ENCODE data around the gene XXYLT1. TPM values are rescaled to one million over a fixed set of nuclear protein-coding genes. Genes with fewer than 3 reads are reported as not detected.

The XXYLT1 gene
- total RNA-seq, 1 experiment from 2014 or later, result 10.9 TPM

- DNase-seq (ENCODE audit: low read depth, low spot score) (no peak), ATAC-seq (no peak)
- Histone ChIP-seq H3K79me2 (ENCODE audit: insufficient read depth, low read length) (no peaks in the 10 kb centered on the region), H4K20me1 (ENCODE audit: insufficient read depth) (no peaks in the 10 kb centered on the region), H3K27me3 (ENCODE audit: insufficient read depth, low read length) (no peaks in the 10 kb centered on the region), H3K27ac (ENCODE audit: low read depth, low read length) (peak overlapping the region; percentile 52; the same call in 1 of the 2 replicates), H3K9ac (ENCODE audit: low read length) (peak overlapping the region; percentile 1; the same call in 1 of the 2 replicates), H2AFZ (ENCODE audit: low read depth, low read length, poor library complexity, severe bottlenecking) (peak overlapping the region; percentile 24), H3K36me3 (ENCODE audit: control insufficient read depth in 1 of 2, insufficient read depth in 2 of 2, low read length in 2 of 2) (no peaks in the 10 kb centered on the region), H3K4me2 (ENCODE audit: low read length) (peak overlapping the region; percentile 67), H3K4me3 (replicated peaks in 1 of 2; ENCODE audit: low read depth in 1 of 2, low read length in 2 of 2) (peak overlapping the region in 1 of 2 experiments; percentile 10; a peak in 2 of 4 replicates), H3K9me2 (ENCODE audit: insufficient read depth) (no peaks in the 10 kb centered on the region), H3K9me3 (ENCODE audit: control insufficient read depth in 1 of 2, insufficient read depth in 1 of 2, low read depth in 1 of 2, low read length in 2 of 2) (no peaks in the 10 kb centered on the region), H3K4me1 (ENCODE audit: control insufficient read depth in 1 of 2, insufficient read depth in 2 of 2, low read length in 2 of 2) (peaks cover 10 to 39% of the 10 kb centered on the region in 2 experiments)
- no TSS peak for BruUV-seq (replicated peaks)
- CTCF ChIA-PET, result interaction anchor here (1.9 kb wide), 1 partner anchor 420 kb away, joined by 4 read pairs; no protein-coding TSS in a partner anchor
- RAD21 ChIA-PET (ENCODE audit: low non-redundant PET in 1 of 2, low total read pairs in 2 of 2, uncharacterized antibody in 2 of 2, unreplicated experiment in 2 of 2), result no interaction called here
- TF ChIP-seq ZFX (IDR thresholded peaks at IDR 0.05), result no peak
- TF ChIP-seq ZNF274 (IDR thresholded peaks at IDR 0.05; ENCODE audit: low read depth, low read length), result no peak
- TF ChIP-seq YY1 (IDR thresholded peaks at IDR 0.05; ENCODE audit: extremely low read depth, insufficient replicate concordance, low read depth, low read length), result no peak
- no peak for TF ChIP-seq FOSL1 (IDR thresholded peaks at IDR 0.05; ENCODE audit: low read depth)
- no peak for TF ChIP-seq ELF1 (IDR thresholded peaks at IDR 0.05; ENCODE audit: borderline replicate concordance, low read depth)
- no peak for TF ChIP-seq RAD21 (IDR thresholded peaks at IDR 0.05; ENCODE audit: low read depth)
- TF ChIP-seq CBX3 (IDR thresholded peaks at IDR 0.05; ENCODE audit: low read depth), result no peak
- no peak for TF ChIP-seq SRF (IDR thresholded peaks at IDR 0.05; ENCODE audit: low read depth)
- no peak for TF ChIP-seq MAX (IDR thresholded peaks at IDR 0.05)
- TF ChIP-seq SIN3A (IDR thresholded peaks at IDR 0.05; ENCODE audit: low read depth), result no peak
- TF ChIP-seq JUND (IDR thresholded peaks at IDR 0.05), result no peak
- TF ChIP-seq ZBTB33 (IDR thresholded peaks at IDR 0.05; ENCODE audit: extremely low read depth, insufficient replicate concordance, low read length), result no peak
- no peak for TF ChIP-seq TCF7L2 (IDR thresholded peaks at IDR 0.05; ENCODE audit: borderline replicate concordance, extremely low read depth, insufficient read depth, insufficient read length)
- intact Hi-C loops (cut with micrococcal nuclease), result loop anchor here (10.0 kb wide), 1 partner anchor 227 kb away; no protein-coding TSS in a partner anchor
- POLR2A ChIA-PET, result interaction anchor here (1.0 kb wide), 1 partner anchor 411 kb away, joined by 3 read pairs; no protein-coding TSS in a partner anchor
Measured at GRCh38 chr3:195101927-195102608, 168.9 kb downstream of the XXYLT1 start.

All from HCT116 (cell line).